NCI-H510A (cell line): ENCODE results near the gene ATF3.

ENCODE experiments used
- DNase-seq: peaks from one replicate; lab custom pipeline; 2025; lab: John Stamatoyannopoulos, UW

The ATF3 gene

DNA sequence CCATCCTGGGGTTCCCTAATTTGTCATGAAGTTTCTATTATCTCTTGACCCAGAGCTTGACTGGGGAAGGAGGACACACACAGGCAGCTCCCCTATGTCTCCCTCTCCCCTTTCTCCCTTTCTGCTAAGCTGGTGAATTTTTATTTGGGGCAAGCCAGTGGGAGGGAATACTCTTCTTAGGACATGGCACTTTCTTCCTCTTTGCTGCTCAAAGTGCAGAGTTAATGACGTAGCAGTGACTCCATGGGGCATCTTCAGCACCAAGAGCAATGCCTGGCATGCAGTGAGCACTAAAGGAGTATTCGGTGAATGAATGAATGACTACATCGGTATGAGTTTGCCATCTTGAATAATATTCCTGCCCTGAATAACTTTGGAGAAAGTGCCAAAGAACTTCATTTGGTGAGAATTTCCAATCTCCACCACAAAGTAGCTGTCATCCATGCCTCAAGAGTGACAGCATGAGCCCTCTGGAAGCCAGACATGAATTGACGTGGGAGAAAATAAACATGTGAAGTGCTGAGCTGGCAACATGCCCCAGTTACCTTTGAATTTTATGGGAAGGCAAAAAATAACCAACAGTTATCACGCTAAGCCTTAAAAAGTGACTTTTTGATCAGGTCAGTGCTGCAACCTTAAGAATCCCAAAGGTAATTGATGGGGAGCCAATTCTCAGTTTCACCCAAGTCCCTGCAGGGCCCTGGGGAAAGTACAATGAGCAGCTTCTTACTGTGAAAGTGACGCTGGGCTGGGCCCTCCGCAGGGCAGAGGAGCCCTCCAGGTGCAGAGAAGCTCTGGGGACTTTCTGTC, 22.1 kb upstream of the ATF3 start:
- no peak for DNase-seq

- no peak for DNase-seq
Measured at GRCh38 chr1:212587016-212587887, 21.3 kb upstream of the ATF3 start.

- DNase-seq: no peak
Measured at GRCh38 chr1:212587888-212588510, 20.6 kb upstream of the ATF3 start.

DNA sequence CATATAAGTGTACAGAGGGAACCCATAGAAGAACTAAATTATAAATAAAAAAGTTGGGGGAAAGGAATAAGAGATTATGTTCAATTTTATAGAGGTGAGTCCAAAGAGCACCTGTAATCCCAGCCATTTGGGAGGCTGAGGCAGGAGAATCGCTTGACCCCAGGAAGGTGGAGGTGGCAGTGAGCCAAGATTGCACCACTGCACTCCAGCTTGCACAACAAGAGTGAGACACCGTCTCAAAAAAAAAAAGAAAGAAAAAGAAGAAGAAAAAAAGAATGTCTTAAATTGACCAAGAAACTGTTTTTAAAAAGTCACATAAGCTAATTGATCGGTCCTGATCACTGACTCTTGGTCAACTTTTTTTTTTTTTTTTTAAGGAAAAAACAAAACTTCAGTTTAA, 19.1 kb upstream of the ATF3 start:
- DNase-seq: no peak

DNA sequence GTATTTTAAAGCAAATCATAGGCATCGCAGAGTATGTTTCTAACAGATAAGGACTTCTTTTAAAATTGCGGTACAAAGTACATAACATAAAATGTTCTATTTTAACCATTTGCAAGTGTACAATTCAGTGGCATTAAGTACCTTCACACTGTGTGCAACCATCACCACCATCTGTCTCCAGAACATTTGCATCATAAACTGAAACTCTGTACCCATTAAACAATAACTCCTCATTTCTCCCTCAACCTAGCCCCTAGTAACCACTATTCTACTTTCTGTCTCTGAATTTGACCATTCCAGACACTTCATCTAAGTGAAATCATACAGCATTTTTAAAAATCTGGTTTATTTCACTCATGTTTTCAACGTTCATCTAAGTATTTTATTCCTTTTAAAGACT, 16.6 kb upstream of the ATF3 start:
- no peak for DNase-seq

GRCh38 chr1:212593821-212594251, 14.7 kb upstream of the ATF3 start:
- no peak for DNase-seq

- DNase-seq: no peak
Measured at GRCh38 chr1:212594640-212595039, 13.9 kb upstream of the ATF3 start.

DNA sequence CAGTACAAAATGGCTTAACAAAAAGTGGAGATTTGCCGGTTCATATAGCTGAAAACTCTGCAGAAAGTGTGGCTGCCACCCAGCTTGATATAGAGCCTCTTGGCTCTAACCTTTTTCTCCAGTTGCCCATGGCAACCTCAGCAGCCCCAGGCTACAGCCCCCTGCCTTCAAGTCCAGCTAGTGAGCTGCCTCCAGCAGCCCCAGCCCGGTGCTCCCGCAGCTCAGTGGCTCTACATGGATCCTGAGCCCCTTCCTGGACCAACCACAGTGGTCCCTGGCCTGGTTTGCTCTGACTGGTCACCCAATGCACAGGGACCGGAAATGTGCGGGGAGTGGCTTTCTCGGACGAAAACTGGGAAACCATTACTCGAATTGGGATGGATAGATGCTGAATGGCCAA, 13.3 kb upstream of the ATF3 start:
- DNase-seq: no peak

- peak; percentile 8 for DNase-seq
Measured at GRCh38 chr1:212595787-212596714, 12.5 kb upstream of the ATF3 start.

GRCh38 chr1:212596798-212597197, 11.8 kb upstream of the ATF3 start:
- no peak for DNase-seq

GRCh38 chr1:212597487-212597886, 11.1 kb upstream of the ATF3 start:
- DNase-seq: no peak

GRCh38 chr1:212600071-212600915, 8.3 kb upstream of the ATF3 start:
- DNase-seq: no peak

DNA sequence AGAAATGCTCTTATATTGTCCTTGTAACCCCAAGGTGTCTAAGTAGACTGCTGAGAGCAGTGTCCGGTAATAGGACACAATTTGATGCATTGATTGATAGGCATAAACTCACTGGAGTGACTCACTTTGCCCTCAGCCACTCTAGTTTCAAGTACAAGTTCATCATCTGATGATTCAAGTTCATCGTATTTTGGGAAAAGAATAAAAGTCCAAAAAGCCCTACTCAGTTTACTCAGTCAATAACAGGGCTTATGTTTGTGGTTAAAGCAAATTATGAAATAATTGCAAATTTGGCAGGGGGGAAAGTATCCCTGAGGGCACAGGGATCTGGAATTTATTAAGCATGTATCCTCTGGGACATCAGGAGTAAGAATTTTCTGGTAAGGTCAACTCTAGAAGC, 7.6 kb upstream of the ATF3 start:
- DNase-seq: no peak

- no peak for DNase-seq
Measured at GRCh38 chr1:212601524-212601923, 7.0 kb upstream of the ATF3 start.

- DNase-seq: no peak
Measured at GRCh38 chr1:212605441-212606394, 2.8 kb upstream of the ATF3 start.

- DNase-seq: peak; percentile 13
Measured at GRCh38 chr1:212606395-212607205, 2.0 kb upstream of the ATF3 start.

DNA sequence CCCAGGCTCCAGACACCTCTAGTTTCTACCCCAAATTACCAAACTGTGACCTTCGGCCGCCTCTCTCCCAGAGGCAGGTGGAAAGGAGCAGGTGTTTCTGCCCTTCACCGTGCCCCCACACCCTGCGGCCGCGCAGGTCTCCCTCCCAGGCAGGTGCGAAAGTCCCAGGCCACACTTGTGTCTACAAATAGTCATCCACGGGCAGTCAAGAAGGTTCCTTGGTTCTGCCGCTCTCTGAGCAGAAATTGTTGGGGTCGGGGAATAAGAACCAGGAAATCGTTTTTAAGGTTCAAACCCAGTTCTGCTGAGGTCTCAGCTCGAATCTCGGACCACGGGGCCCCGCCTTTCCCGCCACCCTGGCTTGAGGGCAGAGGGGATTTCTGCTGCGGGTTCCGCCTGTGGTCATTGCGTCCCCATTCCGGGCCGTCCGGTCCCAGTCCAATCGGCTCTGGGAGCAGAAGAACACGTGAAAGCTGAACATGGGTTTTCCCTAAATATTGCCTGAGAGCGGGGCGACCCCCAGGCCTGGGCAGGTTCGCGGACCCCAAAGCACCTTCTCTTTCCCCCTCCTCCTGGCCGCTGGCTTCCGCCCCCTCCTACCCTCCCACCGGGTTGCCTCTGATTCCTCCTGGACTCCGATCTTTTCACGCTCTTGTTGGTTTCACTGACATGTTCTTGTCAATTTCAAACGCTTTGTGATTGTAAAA, 1.2 kb upstream of the ATF3 start:
- DNase-seq: no peak

GRCh38 chr1:212607913-212608391, 609 bp upstream of the ATF3 start:
- DNase-seq: no peak
